Right lobe of liver (tissue), 4 donors: ENCODE results near the gene SETMAR.

Source experiments
- CTCF ChIP-seq, 4 donors: fragments of 200-600 bp in 3 of 4; fragments of 450-650 bp in 1 of 4; IDR thresholded peaks; one replicate each; pipeline versions ENCODE4 v1.5.1 to v1.8.0; 2016 to 2022; ENCODE audit warnings: antibody characterized with exemption in 4 of 4, mild to moderate bottlenecking in 2 of 4
- POLR2A ChIP-seq: fragments of 450-650 bp; IDR thresholded peaks from one replicate; pipeline ENCODE4 v1.6.1; 2017; ENCODE audit warnings: antibody characterized with exemption, mild to moderate bottlenecking
- donor health status: DM: no; HTN: no; CAD: no.
- donor health status: DM: no; HTN: no; CAD: no.
- donor health status: DM: no; HTN: yes; CAD: no.

GRCh38 chr3:4320096-4320911 lies 17.1 kb downstream of the SETMAR start:
- TF ChIP-seq CTCF (IDR thresholded peaks at IDR 0.05) (no peak), POLR2A (no peak)
